HG02852 (cell line): ENCODE measurements around the gene GATAD2B.
"Not testable (repeated sequence)": the region's sequence is repeated elsewhere in the genome, so short reads cannot be mapped to it uniquely, and the experiment has no call there.

Experiments used
- ATAC-seq: cut with Tn5 transposase; IDR thresholded peaks from one replicate; pipeline ENCODE4 v1.9.1; 2021; ENCODE audit warnings: mild to moderate bottlenecking, moderate library complexity; ENCODE audit not compliant: unreplicated experiment

Gene GATAD2B

DNA sequence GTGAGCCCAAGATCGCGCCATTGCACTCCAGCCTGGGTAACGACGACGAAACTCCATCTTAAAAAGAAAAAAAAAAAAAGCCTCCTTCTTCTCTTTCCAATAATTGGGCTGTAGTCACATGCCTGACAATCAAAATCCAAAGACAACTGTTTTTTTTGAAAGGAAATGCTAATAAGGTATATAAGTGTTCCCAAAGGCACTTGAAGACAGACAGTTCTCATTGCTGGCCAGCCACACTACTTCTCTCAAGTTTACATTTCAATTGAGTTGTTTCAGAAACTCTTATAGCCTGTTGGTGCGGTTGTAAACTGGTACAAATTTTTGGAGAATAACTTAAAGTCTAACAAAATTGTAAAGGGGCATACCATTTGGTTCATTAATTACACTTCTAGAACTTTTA lies 23.3 kb downstream of the GATAD2B start:
- no peak for ATAC-seq

DNA sequence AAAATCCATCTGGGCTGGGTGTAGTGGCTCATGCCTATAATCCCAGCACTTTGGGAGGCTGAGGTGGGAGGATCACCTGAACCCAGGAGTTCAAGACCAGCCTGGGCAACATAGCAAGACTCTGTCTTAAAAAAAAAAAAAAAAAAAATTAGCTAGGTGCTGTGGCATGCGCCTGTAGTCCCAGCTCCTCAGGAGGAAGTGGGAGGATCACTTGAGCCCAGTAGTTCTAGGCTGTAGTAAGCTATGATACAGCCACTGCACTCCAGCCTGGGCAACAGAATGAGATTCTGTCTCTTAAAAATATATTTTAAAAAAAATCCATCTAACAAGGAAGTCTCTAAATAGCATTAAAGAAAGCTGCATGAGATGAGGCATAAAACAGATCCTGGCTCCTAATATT lies 26.9 kb downstream of the GATAD2B start:
- not testable (repeated sequence) for ATAC-seq

- ATAC-seq = not testable (repeated sequence)
These were observed 31.7 kb downstream of the GATAD2B start for GRCh38 chr1:153891042-153891441.

- ATAC-seq = no peak
These were observed 34.2 kb downstream of the GATAD2B start for GRCh38 chr1:153888533-153888932.

GRCh38 chr1:153886127-153886526 lies 36.6 kb downstream of the GATAD2B start:
- no peak for ATAC-seq

DNA sequence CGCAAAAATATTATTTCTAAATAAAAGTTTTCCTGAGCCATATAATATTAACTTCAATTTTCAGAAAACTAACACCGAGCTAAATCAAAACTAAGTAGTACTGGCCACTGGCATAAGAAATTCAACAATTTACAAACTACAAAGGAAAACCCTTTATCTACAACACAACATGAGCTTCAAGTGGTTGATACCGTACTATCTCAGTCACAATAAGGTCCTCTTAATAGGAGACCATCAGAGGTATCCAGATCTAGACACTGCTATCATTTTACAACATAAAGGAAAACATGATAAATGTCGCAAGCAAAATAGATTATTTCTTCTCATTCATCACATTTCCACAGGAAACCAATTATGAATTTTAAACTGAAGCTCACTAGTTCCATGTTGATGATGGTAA lies 39.5 kb downstream of the GATAD2B start:
- ATAC-seq = no peak

DNA sequence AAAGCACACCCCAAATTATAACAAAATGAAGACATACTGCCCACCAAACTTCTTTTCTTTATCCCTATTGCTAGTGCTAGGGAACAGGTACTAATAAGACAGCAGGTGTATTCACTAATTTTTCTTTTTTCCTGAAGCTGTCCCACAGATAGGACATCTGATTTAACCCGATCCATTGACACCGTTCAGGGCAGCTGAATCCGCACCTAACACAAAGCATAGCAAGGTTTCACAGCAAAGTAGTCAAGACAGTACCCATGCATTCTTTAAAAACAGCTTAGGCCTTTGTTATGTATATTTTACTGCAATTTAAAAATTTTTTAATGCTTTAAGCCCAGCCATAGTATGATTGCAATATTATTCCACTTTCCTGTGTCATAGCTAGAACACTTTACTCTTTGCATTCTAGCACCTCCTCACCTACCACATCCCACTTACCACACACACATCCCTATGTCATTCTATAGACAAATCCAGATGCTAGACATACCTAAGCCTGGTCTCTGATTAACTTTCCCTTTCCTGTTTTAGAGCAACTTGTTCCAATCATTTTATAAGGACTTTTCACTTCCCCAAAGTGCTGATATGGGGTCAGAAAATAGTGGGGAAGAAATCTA lies 40.4 kb downstream of the GATAD2B start:
- ATAC-seq = no peak

DNA sequence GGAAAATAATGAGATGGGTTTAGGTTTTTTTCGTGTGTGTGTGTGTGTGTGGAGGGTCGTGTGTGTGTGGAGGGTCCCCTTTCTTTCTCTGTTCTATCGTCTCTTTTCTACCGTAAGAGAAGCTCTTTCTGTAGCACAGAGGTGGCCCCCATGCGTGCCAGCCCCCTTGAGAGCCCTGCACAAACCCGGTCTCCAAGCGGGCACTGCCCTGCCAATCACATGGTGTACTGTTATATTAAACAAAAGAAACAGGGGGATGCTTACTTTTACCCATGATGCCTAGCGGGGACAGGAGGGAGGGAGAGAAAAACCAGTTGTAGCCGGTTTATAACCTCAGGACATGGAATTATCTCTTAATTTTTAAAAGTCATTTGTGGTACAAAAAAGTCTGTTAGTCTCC lies 41.0 kb downstream of the GATAD2B start:
- no peak for ATAC-seq

DNA sequence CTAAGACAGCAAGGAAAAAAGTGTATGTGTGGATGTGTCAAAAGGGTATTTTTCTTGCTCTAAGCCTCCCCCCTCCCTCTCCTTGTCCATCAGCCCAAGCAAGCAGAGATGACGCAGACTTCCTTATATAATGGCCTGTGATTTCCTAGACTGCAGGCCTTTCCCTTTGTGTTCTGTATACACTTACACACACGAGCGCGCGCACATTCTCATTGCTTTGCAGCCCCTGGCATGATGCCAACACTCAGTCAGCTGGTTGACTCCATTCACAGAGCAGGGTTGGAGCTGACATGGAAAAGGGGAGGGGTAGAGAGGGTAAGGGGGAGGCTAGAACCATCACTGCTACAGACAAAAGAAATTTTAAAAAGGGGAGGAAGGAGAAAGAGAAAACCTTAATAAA lies 41.8 kb downstream of the GATAD2B start:
- no peak for ATAC-seq

DNA sequence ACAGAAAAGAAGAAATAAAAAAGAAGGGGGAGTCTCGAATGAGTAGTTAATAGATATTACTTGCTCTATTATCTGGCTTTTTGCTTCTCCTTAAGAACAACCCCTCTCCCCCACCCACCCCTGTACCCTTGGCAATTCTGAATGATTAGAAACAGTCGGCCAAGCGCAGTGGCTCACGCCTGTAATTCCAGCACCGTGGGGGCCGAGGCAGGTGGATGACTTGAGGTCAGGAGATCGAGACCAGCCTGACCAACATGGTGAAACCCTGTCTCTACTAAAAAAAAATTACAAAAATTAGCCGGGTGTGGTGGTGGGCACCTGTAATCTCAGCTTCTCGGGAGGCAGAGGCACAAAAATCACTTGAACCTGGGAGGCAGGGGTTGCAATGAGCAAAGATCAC lies 42.7 kb downstream of the GATAD2B start:
- no peak for ATAC-seq

- ATAC-seq = no peak
These were observed 45.7 kb downstream of the GATAD2B start for GRCh38 chr1:153877112-153877511.

DNA sequence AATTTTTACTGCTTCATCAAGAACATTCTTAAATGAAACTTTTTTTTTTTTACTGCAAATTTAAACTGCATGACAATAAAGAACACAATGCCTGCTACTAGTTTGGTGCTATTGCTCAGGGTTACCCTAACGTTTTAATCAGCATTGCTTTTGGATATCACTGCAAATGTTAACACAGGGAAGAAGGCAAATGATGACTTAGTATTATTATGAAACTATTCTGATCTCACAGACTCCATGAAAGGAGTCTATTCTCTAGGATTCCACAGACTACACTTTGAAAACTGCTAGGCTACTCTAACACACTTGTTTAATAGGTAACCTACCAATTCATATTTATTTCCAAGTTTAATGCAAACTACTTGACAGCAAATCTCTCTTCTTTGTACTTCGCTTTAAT lies 49.8 kb downstream of the GATAD2B start:
- no peak for ATAC-seq

DNA sequence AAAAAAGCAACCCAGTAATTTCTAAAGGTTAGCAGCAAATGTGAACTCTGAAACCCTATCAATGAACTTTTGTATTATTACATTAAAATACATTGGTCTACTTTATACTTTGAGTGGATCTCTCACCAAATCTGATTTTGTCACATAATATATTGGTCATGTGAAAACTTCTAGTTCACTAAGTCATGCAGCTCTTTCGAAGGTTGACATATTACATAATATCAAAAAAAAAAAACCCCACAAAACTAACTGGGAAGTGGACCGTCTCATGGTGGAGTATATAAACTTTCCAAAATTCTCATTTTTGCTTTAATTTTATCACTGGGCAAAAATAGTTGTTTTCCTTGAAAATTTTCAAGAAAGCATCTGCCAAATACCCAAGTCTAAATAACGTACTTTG lies 50.4 kb downstream of the GATAD2B start:
- no peak for ATAC-seq

DNA sequence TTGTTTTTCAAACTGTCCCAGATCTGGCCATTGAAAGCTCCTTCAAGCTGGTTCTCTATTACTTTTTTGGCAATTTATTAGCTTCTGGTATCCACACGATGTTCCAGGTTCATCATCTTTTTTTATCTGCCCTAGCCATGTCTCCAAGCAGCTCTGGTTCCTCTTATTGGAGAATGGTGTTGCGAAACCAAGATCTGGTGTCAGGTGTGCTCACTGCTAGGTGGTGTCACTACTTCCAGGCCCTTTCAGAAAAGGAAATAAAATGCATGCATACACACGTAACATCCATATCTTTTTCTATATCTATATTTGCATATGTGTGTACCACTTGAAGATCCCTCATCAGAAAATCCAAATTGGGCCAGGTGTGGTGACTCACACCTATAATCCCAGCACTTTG lies 53.3 kb downstream of the GATAD2B start:
- no peak for ATAC-seq

DNA sequence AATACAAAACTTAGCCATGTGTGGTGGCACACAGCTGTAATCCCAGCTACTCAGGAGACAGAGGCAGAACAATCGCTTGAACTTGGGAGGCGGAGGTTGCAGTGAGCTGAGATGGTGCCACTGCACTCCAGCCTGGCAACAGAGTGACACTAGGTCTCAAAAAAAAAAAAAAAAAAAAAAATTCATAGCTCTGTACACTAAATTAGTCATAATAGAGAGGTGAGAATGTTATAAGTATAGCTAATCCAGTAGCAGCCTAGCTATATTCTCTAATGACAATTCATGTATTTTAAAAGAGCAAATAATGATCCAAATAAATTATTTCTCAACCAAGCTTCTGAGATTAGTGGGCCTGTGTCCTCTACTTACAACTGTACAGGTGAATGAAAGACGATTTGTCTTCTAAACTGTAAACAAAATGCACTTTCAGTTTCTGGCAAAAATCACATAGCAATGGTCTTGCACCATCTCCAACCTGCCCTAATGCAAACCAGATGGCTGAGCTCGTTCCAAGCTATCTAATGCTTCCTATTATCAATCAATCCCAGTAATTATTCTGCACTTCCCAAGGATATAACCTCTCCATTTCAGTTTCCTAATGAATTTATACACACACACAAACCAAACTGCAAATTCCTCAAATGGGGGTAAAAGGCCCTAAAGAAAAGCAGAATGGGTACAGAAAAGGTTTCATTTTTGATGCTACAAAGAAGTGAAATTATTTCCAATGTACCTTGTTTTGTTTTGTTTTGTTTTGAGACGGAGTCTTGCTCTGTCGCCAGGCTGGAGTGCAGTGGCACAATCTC lies 56.5 kb downstream of the GATAD2B start:
- peak; percentile 62 for ATAC-seq

GRCh38 chr1:153860285-153860684 lies 62.5 kb downstream of the GATAD2B start:
- ATAC-seq = no peak

DNA sequence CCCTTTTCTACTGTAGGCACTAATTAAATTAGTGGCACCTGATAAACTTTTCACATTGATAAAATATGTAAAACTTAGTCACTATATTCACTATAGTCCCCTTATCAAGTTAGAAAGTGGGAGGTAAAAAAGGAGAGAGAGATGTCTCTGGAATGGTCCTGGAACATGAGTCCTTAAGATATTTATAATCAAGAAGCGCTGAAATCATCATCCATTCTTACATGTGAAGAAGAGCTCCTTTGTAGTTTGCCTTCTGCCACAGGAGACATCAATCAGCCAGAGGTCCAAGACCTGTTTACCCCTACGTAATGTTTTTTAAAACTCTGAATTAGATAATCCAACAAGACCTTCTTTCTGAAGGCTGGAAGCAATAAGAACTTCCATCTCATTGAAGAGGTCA lies 65.3 kb downstream of the GATAD2B start:
- ATAC-seq = no peak

DNA sequence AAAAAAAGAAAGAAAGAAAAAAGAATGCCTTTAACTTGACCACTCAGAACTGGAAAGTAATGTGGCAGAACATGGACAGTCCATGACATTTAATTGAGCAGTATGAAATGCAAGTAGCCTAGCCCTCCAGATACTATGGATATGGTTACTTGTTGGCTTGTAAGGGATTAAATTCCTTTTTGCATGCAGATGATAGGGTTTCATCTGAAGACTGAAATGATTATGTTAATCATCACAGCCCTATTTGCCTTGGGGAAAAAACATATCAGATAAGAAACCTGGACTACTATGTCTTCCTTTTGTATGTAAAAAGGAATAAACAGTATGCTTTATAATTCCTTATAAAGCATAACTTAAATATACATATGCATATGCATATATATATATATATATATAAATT lies 66.0 kb downstream of the GATAD2B start:
- ATAC-seq = no peak

- no peak for ATAC-seq
These were observed 70.6 kb downstream of the GATAD2B start for GRCh38 chr1:153852170-153852569.

- ATAC-seq = peak; percentile 67
These were observed 73.1 kb downstream of the GATAD2B start for GRCh38 chr1:153849487-153850185.

GRCh38 chr1:153848805-153849204 lies 74.0 kb downstream of the GATAD2B start:
- no peak for ATAC-seq

- ATAC-seq = no peak
These were observed 77.6 kb downstream of the GATAD2B start for GRCh38 chr1:153845158-153845557.
